ENCODE results near the gene PPP1R17.

PPP1R17 gene

GRCh38 chr7:31744294-31744874 lies 57.4 kb downstream of the PPP1R17 start:
- peak; percentile 87 for DNase-seq (ENCODE audit: low read depth)
- Histone ChIP-seq H3K36me3 (ENCODE audit: control insufficient read depth, insufficient read depth, low read length, severe bottlenecking) (no peaks in the 10 kb centered on the region), H3K9me3 (ENCODE audit: control insufficient read depth, low read length) (no peaks in the 10 kb centered on the region), H3K4me1 (ENCODE audit: control insufficient read depth, insufficient read depth, low read length) (no peaks in the 10 kb centered on the region), H3K4me3 (ENCODE audit: low read length) (no peak overlapping the region), H3K9ac (ENCODE audit: low read length) (no peak overlapping the region), H3K27me3 (replicated peaks; ENCODE audit: control insufficient read depth, insufficient read depth, low read length) (no peaks in the 10 kb centered on the region)

DNA sequence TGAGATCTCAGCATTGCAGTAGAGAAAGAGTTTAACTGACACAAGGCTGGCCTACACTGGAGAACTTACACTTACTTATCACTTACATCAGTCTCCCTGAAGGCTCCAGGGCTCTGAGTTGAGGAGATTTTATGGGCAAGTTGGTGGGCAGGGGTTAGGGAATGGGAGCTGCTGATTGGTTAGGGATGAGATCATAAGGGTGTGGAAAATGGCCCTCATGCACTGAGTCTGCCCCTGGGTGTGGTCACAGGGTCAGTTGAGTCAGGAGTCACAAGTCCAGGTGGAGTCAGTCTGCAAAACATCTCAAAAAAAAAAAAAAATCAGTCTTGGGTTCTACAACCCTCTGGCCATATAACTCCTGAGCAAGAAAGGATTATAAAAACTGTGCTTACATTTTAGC lies 60.5 kb downstream of the PPP1R17 start:
- H3K36me3 ChIP-seq (ENCODE audit: control insufficient read depth, insufficient read depth, low read length, severe bottlenecking), result no peaks in the 10 kb centered on the region
- no peak overlapping the region for H3K9ac ChIP-seq (ENCODE audit: low read length)
- DNase-seq (ENCODE audit: low read depth), result peak; percentile 16
- no peak overlapping the region for H3K4me3 ChIP-seq (ENCODE audit: low read length)
- no peaks in the 10 kb centered on the region for H3K4me1 ChIP-seq (ENCODE audit: control insufficient read depth, insufficient read depth, low read length)
- H3K27me3 ChIP-seq (replicated peaks; ENCODE audit: control insufficient read depth, insufficient read depth, low read length), result no peaks in the 10 kb centered on the region
- H3K9me3 ChIP-seq (ENCODE audit: control insufficient read depth, low read length), result no peaks in the 10 kb centered on the region

GRCh38 chr7:31748084-31748483 lies 61.1 kb downstream of the PPP1R17 start:
- DNase-seq (ENCODE audit: low read depth), result peak; percentile 18
- Histone ChIP-seq H3K9ac (ENCODE audit: low read length) (no peak overlapping the region), H3K4me3 (ENCODE audit: low read length) (no peak overlapping the region), H3K9me3 (ENCODE audit: control insufficient read depth, low read length) (no peaks in the 10 kb centered on the region), H3K4me1 (ENCODE audit: control insufficient read depth, insufficient read depth, low read length) (no peaks in the 10 kb centered on the region), H3K36me3 (ENCODE audit: control insufficient read depth, insufficient read depth, low read length, severe bottlenecking) (no peaks in the 10 kb centered on the region), H3K27me3 (replicated peaks; ENCODE audit: control insufficient read depth, insufficient read depth, low read length) (no peaks in the 10 kb centered on the region)

GRCh38 chr7:31751726-31752125 lies 64.7 kb downstream of the PPP1R17 start:
- Histone ChIP-seq H3K9ac (ENCODE audit: low read length) (no peak overlapping the region), H3K27me3 (replicated peaks; ENCODE audit: control insufficient read depth, insufficient read depth, low read length) (no peaks in the 10 kb centered on the region), H3K4me3 (ENCODE audit: low read length) (no peak overlapping the region), H3K36me3 (ENCODE audit: control insufficient read depth, insufficient read depth, low read length, severe bottlenecking) (no peaks in the 10 kb centered on the region), H3K9me3 (ENCODE audit: control insufficient read depth, low read length) (no peaks in the 10 kb centered on the region), H3K4me1 (ENCODE audit: control insufficient read depth, insufficient read depth, low read length) (no peaks in the 10 kb centered on the region)
- no peak for DNase-seq (ENCODE audit: low read depth)

Measured in adipocyte (in vitro differentiated cells).